ENCODE results near the gene GLG1.

GRCh38 chr16:74438492-74438979 lies 168.4 kb downstream of the GLG1 start:
- TF ChIP-seq MYC (IDR thresholded peaks at IDR 0.05; ENCODE audit: low read depth, low read length) = no peak
- TF ChIP-seq EZH2 (IDR thresholded peaks at IDR 0.05; ENCODE audit: borderline replicate concordance, low read depth, low read length, severe bottlenecking) = no peak
- no peak for TF ChIP-seq CTCF (IDR thresholded peaks at IDR 0.05; ENCODE audit: extremely low read depth in 1 of 2, insufficient read depth in 1 of 2, low read depth in 1 of 2, low read length in 2 of 2)
- TF ChIP-seq FOS (IDR thresholded peaks at IDR 0.05; ENCODE audit: borderline replicate concordance, insufficient read depth, low read length) = no peak
- no peak for TF ChIP-seq POLR2A (IDR thresholded peaks at IDR 0.05; ENCODE audit: low read depth, low read length)

All from endothelial cell of umbilical vein (primary cell).